Erythroblast (primary cell): ENCODE data around the gene TP53TG5.

Source experiments
- GATA1 ChIP-seq: IDR thresholded peaks from 2 replicates; pipeline ENCODE4 v1.6.1; 2011; ENCODE audit warnings: low read depth, mild to moderate bottlenecking, control low read depth, low read length, moderate library complexity
- POLR2A ChIP-seq: IDR thresholded peaks from 2 replicates; pipeline ENCODE4 v1.6.1; 2011; ENCODE audit warnings: mild to moderate bottlenecking, low read length

DNA sequence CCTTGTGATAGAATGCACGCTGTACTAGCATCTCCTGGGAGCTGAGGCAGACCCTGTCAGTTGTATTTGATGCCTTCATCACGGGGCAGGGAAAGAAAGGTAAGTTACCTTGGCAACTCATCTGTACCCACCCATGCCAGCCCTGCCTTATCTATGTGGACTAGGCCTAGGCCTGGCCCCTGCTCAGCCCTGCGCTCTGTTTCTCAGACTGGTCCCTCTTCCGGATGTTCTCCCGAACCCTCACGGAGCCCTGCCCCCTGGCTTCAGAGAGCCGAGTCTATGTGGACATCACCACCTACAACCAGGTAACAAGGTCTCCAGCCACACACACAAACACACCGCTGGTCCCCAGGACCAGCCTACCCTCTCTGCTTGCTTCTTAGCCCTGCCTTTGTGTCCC is 42.0 kb upstream of the TP53TG5 start:
- no peak for TF ChIP-seq POLR2A
- no peak for TF ChIP-seq GATA1
